OCI-LY3 (cell line): ENCODE measurements around the gene NRXN2.

Source experiments
- CTCF ChIP-seq: fragments of 200-600, 300-600 bp; sonication (generic); IDR thresholded peaks from 2 replicates; pipeline ENCODE4 v1.5.1; 2014; ENCODE audit warnings: antibody characterized with exemption, low read length, low read depth
- EZH2phosphoT487 ChIP-seq: fragments of 200-600 bp; shearing (Covaris generic); IDR thresholded peaks from 2 replicates; pipeline ENCODE4 v1.6.1; 2018; ENCODE audit warnings: antibody characterized with exemption, mixed run types, low read depth

GRCh38 chr11:64597671-64598101, 125.3 kb downstream of the NRXN2 start:
- no peak for TF ChIP-seq CTCF
- no peak for TF ChIP-seq EZH2phosphoT487
